Sigmoid colon (tissue), 4 donors: ENCODE results near the gene FOXI2.

Experiments used
- CTCF ChIP-seq, 4 experiments: fragments of 450-650 bp in 3 of 4; fragments of 200-600 bp in 1 of 4; IDR thresholded peaks; one replicate each; pipeline ENCODE4 v1.5.1; 2016 to 2019; ENCODE audit warnings: antibody characterized with exemption in 4 of 4, mild to moderate bottlenecking in 3 of 4, moderate library complexity in 2 of 4
- EP300 ChIP-seq, 4 donors: sonication (generic); formaldehyde crosslinking; IDR thresholded peaks; one replicate each; pipeline ENCODE4 v1.6.1; 2017; ENCODE audit warnings: antibody characterized with exemption in 4 of 4
- POLR2A ChIP-seq, 2 donors: fragments of 450-650 bp; IDR thresholded peaks; one replicate each; pipeline ENCODE4 v1.6.1; 2016; ENCODE audit warnings: antibody characterized with exemption in 2 of 2, mild to moderate bottlenecking in 2 of 2, moderate library complexity in 2 of 2

- TF ChIP-seq CTCF (IDR thresholded peaks at IDR 0.05) (no peak), EP300 (IDR thresholded peaks at IDR 0.05) (no peak), POLR2A (IDR thresholded peaks at IDR 0.05) (no peak)
Observed at GRCh38 chr10:127736915-127737562, at the start of gene FOXI2.
